ENCODE data around the gene EXOC6B. TPM values are rescaled to one million over a fixed set of nuclear protein-coding genes. Genes with fewer than 3 reads are reported as not detected.
A peak's percentile ranks its signal among the peaks of the same experiment; 100 is the strongest.

EXOC6B gene
- total RNA-seq, 1 experiment from 2014 or later: 33.7 TPM

- TF ChIP-seq ZNF671 (CRISPR knock-in tag; IDR thresholded peaks at IDR 0.05) (no peak), SMAD4 (CRISPR knock-in tag; IDR thresholded peaks at IDR 0.05) (no peak), SMAD3 (CRISPR knock-in tag; IDR thresholded peaks at IDR 0.05; ENCODE audit: borderline replicate concordance) (no peak), RELA (CRISPR knock-in tag; IDR thresholded peaks at IDR 0.05; ENCODE audit: borderline replicate concordance) (no peak), ZNF219 (CRISPR knock-in tag; IDR thresholded peaks at IDR 0.05; ENCODE audit: borderline replicate concordance) (no peak), RORB (CRISPR knock-in tag; IDR thresholded peaks at IDR 0.05) (no peak)
- TF ChIP-seq, protein P1, sequence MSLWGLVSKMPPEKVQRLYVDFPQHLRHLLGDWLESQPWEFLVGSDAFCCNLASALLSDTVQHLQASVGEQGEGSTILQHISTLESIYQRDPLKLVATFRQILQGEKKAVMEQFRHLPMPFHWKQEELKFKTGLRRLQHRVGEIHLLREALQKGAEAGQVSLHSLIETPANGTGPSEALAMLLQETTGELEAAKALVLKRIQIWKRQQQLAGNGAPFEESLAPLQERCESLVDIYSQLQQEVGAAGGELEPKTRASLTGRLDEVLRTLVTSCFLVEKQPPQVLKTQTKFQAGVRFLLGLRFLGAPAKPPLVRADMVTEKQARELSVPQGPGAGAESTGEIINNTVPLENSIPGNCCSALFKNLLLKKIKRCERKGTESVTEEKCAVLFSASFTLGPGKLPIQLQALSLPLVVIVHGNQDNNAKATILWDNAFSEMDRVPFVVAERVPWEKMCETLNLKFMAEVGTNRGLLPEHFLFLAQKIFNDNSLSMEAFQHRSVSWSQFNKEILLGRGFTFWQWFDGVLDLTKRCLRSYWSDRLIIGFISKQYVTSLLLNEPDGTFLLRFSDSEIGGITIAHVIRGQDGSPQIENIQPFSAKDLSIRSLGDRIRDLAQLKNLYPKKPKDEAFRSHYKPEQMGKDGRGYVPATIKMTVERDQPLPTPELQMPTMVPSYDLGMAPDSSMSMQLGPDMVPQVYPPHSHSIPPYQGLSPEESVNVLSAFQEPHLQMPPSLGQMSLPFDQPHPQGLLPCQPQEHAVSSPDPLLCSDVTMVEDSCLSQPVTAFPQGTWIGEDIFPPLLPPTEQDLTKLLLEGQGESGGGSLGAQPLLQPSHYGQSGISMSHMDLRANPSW (CRISPR knock-in tag; conservative IDR thresholded peaks at IDR 0.05; ENCODE audit: low read depth): no peak
- no peak for ATAC-seq
- Mint-ChIP-seq H3K4me3 (peak overlapping the region; percentile 99), H3K4me1 (peaks cover 38% of the 10 kb centered on the region), H3K27me3 (ENCODE audit: low read depth) (no peaks in the 10 kb centered on the region), H3K9me3 (no peaks in the 10 kb centered on the region), H3K27ac (no peak overlapping the region), H3K36me3 (no peaks in the 10 kb centered on the region)
- ChIA-PET POLR2A (interaction anchor here (1.2 kb wide), 1 partner anchor 8 kb away, joined by 3 read pairs; no protein-coding TSS in a partner anchor), CTCF (interaction anchor here (1.0 to 1.5 kb wide), 2 partner anchors 39 to 70 kb away, joined by 3 to 6 read pairs; no protein-coding TSS in a partner anchor)
- DNase-seq (ENCODE audit: low spot score): no peak
Measured at GRCh38 chr2:72824224-72824842, 1.5 kb downstream of the EXOC6B start.

DNA sequence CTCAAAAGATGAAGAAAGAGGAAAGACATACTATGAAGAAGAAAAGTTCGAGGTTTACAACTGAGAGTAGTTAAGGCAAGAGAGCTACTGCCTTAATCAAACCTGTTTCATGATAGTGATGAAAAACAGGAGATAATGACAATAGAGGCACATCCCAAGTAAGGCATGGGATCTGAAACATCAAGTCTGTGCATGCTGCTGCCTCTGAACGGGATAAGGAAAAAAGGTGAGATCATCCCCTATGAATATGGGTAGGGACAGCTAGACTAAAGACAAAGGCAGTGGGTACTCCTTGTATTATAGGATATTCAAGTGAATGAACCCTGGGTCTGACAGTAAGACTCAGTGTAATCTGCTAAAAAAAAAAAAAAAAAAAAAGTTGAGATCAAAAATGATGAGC, 3.0 kb downstream of the EXOC6B start:
- POLR2A ChIA-PET: no interaction called here
- CTCF ChIA-PET: interaction anchor here (1.0 to 1.2 kb wide), 2 partner anchors 40 to 64 kb away, joined by 3 to 9 read pairs; partner anchors contain the start of gene SPR
- ATAC-seq (no peak), DNase-seq (ENCODE audit: low spot score) (no peak)
- Mint-ChIP-seq H3K4me3 (no peak overlapping the region; the same call in 1 of the 2 replicates), H3K36me3 (no peaks in the 10 kb centered on the region), H3K4me1 (peaks cover 38% of the 10 kb centered on the region), H3K27me3 (ENCODE audit: low read depth) (no peaks in the 10 kb centered on the region), H3K9me3 (no peaks in the 10 kb centered on the region), H3K27ac (no peak overlapping the region)
- TF ChIP-seq HMGXB4 (CRISPR knock-in tag; IDR thresholded peaks at IDR 0.05) (no peak), ATF1 (CRISPR knock-in tag; IDR thresholded peaks at IDR 0.05) (no peak), FOXP4 (CRISPR knock-in tag; IDR thresholded peaks at IDR 0.05) (no peak), RORB (CRISPR knock-in tag; IDR thresholded peaks at IDR 0.05) (no peak), MXD4 (CRISPR knock-in tag; IDR thresholded peaks at IDR 0.05; ENCODE audit: borderline replicate concordance) (no peak), NFE2L1 (CRISPR knock-in tag; IDR thresholded peaks at IDR 0.05) (no peak), ELF4 (CRISPR knock-in tag; IDR thresholded peaks at IDR 0.05; ENCODE audit: low read depth) (no peak), OVOL2 (CRISPR knock-in tag; IDR thresholded peaks at IDR 0.05; ENCODE audit: borderline replicate concordance) (no peak), ZBTB21 (CRISPR knock-in tag; IDR thresholded peaks at IDR 0.05; ENCODE audit: borderline replicate concordance) (no peak), ZNF423 (CRISPR knock-in tag; IDR thresholded peaks at IDR 0.05) (no peak), NFATC4 (CRISPR knock-in tag; IDR thresholded peaks at IDR 0.05) (no peak), GABPB1 (CRISPR knock-in tag; IDR thresholded peaks at IDR 0.05) (no peak)
- TF ChIP-seq, protein P2, sequence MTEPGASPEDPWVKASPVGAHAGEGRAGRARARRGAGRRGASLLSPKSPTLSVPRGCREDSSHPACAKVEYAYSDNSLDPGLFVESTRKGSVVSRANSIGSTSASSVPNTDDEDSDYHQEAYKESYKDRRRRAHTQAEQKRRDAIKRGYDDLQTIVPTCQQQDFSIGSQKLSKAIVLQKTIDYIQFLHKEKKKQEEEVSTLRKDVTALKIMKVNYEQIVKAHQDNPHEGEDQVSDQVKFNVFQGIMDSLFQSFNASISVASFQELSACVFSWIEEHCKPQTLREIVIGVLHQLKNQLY (CRISPR knock-in tag; IDR thresholded peaks at IDR 0.05): no peak
